Right lung (tissue), 5 donors: ENCODE measurements around the gene ACAP3. TPM values are rescaled to one million over a fixed set of nuclear protein-coding genes. Genes with fewer than 3 reads are reported as not detected.
"Not testable (repeated sequence)": the region's sequence is repeated elsewhere in the genome, so short reads cannot be mapped to it uniquely, and the experiment has no call there.

Source experiments
- DNase-seq, 2 donors: peaks; one replicate each; pipeline ENCODE4 v3.0.0-alpha.2; 2013
- polyA plus RNA-seq, 5 donors: library from polyadenylated mRNA; unstranded; fragments of 120-200 nt; gene quantifications; one replicate each; pipeline versions ENCODE4 v1.2.1 to v1.2.3, GENCODE V29; 2013; ENCODE audit warnings: inconsistent platforms in 1 of 5, low replicate concordance in 1 of 5; ENCODE audit not compliant: insufficient read length in 5 of 5, insufficient read depth in 1 of 5

Gene ACAP3
- polyA plus RNA-seq, 5 donors, result 26.3 to 61.2 (median 38.8) TPM

DNA sequence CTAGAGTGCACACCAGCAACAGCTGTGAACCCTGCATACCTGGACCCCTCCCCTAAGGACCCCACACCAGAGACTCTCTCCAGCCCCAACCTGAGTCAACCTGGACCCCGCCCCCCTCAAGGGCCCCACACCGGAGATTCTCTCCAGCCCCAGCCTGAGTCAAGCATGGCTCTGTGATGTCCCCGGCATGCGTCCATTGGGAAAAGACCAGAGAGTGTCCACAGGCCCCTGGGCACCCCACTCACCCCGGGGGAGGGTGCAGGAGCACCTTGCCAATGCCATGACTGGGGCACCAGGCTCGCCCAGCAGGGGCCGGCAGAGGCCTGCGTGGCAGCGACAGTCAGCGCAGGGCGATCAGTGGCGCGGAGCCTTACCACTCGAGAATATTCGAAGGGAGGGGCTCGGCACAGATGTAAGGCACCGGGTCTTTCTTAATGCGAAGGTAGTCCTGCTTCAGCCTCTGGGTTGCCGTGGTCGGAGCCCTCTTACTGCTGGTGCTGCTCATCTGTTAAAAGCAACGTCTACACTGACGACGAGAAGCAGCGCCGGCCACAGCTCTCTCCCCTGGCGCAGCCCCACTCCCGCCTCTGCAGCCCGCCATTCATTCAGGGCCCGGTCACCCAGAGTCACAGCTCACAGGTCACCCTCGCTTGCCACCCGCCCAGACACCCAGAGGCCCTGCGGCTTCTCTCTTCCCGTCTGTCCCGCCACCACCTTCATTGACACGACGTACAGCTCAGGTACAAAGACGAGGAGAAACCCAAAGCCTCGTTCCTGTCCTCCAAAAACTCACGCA, 40.0 kb downstream of the ACAP3 start:
- no peak for DNase-seq

DNA sequence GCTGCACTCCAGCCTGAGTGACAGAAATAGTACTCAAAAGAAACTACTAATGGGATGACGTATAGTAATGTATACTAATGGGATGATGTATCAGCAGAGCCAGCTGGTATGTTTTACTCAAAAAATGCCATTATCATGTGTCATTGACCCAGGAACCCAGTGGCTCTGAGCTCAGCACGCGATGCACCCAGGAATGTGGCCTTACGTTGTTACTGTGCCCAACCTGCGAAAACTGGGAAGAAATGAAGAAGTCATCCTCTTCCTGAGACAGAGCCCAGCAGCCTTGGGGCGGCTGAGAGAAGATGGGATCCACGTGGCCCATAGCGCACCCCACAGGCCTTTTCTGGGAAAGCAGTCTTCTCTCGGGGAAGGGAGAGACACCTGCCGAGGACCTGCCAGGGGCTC, 42.9 kb downstream of the ACAP3 start:
- no peak for DNase-seq

DNA sequence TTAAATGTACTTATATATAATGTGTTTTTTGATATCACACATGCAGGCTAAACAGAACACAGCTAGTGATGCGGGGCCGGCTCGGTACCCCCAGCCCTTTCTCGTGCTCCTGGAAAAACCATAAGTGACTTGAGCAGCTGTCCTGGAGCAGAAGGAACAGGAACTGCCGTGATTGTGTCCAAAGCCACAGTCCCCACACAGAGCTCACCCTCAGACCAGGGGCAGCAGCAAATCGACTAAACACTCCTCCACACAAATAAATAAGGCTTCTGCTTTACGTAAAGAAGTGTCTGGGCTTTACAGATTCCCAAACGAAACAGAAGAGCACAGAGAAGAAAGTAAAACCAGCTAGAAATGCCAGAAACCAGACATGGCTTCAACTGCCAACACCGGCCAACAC, 43.7 kb downstream of the ACAP3 start:
- no peak for DNase-seq

DNA sequence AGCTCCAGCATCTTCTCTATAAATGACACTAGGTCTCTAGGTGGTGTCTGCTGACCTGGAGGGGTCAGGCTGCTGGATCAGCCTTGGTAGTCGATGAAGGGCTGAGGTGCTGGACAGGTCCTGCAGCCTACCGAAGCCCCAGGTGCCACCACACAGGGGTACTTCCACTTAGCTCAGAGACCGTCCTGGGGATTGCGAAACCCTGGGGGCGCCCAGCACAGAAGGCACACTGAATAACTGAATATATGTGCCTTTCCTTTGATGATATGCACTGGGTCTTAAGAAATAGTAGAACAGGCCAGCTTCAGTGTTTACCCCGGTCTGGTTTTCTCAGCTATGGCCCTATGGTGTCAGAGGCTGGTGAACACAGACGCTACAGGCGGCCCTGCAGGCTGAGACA, 45.0 kb downstream of the ACAP3 start:
- no peak for DNase-seq

DNA sequence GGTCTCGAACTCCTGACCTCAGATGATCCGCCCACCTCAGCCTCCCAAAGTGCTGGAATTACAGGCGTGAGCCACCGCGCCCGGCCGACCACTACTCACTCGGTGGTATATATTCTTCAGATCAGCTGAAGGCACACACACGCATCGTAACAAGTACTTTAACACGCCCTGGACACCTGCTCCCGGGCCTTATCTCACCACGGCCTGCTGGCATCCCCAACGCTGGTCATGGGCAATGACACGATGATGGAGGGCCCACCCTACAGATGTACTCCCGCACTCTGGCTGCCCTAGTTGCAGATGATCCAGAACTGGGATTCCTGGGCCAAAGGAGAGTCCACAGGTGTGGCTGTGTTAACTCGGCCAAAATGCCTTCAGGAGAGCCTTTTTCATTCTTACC, 45.7 kb downstream of the ACAP3 start:
- no peak for DNase-seq

DNA sequence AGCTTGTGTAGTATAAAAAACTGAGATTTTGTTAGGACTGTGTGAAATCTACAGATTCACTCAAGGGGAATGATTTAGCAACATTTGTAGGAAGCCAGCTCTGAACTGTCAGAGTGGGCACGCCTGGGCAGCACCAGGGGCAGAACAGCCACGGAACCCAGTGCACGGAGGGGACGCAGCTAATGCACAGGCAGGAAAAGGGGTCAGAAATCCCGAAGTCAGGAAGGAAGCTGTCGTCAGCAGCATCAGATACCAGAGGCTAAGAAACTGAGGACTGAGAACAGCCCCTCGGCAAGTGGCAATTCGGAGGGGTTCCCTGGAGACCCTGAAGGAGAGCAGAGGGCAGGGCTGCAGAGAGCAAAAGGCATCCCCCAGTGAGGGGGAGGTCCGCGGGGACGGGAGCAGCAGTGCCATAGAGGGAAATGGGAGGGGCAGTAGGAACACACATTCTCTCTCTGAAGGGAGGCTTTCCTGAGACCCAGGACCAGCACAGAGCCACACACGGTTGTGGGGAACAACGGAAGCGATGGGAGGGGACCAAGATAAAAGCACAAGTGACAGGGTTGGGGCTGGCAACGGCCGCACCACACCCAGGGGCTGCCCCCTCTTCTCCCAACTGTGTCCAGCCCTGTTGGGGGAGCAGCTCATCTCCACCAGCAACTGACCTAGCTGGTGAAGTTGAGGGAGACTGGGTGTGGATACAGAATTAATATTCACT, 46.7 kb downstream of the ACAP3 start:
- no peak for DNase-seq

DNA sequence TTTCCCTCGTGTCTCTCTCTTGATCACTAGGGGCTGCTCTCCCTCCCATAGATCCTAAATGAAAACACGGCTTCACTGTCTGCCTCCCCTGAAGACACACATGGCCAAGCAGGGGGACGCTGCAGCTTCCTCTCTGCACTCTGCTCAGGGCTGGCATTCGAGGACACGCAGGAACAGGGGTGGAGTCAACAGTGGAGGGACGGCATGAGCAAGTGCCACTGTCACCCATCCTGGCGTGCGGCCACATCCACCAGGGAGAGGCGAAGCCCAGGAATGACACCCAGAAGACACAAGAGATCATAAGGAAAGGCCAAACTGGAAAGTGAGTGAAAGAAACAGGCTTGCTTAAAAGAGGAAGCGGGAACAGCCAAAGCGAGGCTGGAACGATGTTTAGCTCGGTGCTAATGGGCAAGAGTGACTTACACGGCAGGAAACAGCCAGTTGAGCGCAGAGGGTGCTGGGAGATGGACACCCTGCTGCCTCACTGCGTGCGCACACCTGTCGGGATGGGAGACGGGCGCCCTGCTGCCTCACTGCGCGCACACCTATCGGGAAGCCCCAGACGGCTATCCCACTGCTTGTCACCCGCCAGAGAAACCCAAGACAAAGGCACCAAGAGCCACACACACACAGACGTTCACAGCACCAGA, 47.7 kb downstream of the ACAP3 start:
- no peak for DNase-seq

DNA sequence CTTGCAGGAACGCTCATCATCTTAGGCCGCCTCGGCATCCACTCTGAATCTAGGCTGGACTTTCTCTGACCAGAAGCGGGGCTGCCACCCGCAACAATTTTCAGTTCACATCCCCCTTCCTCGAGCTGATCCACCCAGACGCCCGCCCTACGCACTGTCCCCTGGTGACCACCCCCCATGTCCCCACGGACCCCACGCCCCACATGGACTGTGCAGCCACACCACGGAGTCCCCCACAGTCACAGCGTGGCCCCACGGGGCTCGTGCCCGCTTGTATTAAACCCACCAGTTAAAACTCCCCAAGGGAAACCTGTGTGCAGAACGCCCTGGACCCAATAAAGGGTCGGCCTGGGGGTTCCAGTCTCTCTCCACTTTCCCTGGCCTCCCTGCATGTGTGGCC, 48.2 kb downstream of the ACAP3 start:
- no peak for DNase-seq

DNA sequence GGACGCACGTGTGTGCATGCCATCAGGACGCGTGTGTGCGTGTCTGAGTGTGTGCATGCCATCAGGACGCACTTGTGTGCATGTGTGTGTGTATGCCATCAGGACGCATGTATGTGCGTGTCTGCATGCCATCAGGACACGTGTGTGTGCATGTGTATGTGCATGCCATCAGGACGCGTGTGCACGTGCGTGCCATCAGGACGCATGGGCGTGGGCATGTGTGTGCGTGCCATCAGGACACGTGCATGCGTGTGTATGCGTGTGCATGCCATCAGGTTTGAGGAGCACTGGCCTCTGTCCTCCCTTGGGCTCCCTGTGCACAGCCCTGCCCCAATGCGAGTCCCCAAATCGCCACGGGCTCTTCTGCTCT, 48.6 kb downstream of the ACAP3 start:
- DNase-seq, result no peak

DNA sequence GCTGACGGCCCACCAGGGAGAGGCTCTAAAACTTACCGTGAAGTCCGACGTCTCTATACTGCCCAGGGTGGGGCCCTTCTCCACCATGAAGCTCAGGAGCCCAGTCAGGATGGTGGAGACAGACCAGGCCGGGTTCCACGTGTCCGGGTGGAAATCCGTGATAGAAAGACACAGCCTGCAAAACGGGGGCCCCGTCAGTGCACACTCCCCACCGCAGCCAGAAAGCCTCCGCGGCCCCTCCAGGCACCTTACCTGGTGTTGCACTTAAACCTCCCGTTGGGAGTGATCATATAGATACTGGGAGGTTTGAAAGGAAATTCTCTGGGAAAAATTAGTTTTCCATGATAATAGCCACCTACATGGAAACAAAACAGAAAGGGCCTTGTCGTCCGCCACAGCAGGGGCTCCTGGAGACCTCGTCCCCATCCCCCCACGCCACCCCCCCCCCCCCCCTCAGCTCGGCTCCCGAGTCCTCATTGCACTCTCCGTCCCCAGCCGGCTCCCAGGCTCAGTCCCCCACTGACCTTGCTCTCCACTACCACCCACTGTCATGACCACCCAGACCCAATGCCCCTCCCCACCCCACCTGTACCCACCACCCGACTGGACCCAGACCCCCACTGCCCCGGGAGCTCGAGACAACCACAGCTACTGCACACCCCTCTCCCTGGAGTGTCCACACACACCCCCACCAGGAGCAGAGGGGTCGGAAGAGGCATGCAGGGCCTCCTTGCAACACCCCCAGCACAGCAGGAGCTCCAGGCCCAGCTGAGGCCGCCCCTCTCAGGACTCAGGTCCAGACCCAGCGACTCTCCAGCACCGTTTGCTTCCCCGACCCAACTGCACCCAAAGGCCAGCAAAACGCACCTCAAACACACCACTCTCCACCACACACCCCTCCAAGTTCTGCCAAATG, 50.5 kb downstream of the ACAP3 start:
- DNase-seq, result no peak

DNA sequence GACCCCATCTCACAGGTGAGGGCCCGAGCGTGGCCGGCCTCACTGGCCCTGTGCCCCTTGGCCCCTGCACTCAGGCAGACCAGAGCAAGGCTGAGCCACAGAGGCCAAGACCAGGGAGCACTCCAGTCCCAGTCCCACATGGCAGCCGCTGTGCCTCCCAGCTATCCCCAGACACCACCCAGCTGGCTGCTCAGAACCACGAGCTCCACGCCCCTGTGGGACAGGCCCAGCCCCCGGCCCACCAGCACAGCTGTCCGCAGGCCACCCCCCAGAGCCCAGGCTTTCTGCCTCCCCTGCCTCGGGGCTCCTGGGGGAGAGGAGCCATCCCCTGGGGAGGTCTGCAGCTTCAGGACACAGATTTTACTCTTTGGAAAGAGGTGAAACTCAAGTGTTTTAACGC, 52.1 kb downstream of the ACAP3 start:
- DNase-seq, result no peak

DNA sequence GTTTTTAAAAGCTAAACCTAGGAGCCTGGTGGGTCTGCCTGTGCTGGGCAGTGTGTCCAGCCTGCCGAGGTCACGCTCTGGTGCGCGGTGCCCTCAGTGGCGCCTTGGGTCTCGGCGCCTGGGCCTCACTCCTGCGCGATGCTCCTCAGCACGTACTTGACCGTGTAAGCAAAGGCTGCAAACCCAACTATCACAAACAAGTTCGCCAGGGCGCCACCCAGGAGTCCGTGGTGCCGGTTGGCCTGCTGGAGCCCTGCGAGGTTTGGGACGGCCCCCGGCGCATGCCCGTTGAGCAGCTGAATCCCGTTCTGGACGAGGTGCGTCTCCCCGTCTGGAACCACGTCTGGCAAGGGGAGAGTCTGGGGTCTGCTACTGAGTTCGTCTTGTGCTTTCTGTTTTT, 52.7 kb downstream of the ACAP3 start:
- DNase-seq, result no peak

DNA sequence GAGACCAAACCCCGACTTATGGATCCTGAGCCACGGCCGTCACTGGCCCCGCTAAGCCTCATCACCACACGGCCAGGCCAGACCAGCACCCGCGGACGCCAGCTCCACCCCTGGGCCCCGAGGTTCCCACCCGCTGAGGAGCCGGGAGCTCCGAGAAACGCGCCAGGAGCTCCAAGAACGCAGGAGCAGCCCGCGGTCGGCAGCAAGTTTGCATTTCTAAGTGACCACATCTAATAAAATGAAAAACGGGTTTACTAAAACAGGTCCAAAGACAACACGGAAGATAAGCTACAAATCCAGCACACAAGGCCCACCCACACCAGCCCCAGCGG, 53.1 kb downstream of the ACAP3 start:
- DNase-seq, result no peak

DNA sequence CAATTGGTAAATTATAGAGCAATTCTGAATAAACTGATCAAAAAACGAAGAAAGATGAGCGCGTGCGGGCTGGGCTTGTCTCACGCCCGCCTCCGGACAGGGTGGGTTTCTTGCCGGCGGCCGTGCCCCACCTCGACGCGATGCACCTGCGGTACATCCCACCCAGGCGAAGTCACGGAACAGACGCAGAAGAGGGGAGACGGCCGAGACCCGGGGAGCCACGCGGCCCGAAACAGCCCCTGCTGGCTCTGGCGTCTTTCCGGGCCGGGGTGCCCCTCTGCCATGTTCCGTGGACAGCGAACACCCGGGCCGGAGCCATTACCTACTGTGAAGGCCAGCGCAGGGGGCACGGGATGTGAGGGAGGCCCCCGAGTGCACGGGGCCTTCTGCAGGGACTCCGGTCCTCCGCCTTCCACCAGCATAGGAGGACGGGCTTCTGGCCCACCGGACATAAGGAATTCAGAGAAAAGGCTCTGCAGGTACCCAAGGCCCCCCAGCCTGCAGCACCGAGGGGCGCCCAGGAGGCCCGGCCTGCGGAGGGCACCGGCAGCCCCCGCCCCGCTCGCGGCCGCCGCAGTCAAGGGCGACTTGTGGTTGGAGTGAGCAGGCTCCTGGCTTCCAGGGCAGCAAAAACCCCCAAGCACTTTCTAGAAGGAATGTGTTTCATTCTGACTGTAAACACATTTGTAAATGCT, 53.6 kb downstream of the ACAP3 start:
- DNase-seq, result no peak

DNA sequence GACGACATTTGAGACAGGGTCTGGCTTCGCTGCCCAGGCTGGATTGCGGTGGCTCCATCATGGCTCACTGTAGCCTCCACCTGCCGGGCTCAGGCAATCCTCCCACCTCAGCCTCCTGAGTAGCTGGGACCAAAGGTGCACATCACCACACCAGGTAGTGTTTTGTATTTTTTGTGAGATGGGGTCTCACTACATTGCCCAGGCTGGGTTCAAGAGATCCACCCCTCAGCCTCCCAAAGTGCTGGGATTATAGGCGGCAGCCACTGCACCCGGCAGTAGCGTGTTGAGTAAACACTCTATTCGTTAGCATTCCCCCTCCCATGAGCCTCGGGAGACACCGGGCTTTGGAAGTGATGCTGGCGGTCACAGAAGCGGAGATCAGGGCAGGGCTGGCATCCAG, 54.4 kb downstream of the ACAP3 start:
- no peak for DNase-seq

DNA sequence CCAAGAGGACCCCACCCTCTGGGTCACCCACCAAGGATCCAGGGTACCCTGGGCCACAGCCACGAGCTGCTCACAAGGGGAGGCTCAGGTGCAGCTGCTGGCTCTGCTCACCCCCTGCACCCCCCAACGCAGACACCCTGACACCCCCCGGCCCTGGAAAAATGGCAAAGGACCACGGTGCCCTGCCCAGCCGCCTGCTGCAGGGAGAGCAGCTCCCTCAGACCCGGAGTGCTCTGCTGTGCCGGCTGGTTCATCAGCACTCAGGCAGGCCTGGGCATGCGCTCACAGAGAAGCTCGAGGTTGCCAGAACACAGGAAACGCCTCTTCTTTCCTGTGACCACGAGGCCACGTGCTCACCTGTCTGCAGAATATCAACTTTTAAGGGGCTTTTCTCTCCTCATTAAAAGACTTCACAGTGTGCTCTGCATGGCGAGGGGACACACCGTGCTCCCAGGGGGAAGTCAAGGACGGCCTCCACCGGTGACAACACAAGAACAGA, 56.9 kb downstream of the ACAP3 start:
- DNase-seq, result no peak

DNA sequence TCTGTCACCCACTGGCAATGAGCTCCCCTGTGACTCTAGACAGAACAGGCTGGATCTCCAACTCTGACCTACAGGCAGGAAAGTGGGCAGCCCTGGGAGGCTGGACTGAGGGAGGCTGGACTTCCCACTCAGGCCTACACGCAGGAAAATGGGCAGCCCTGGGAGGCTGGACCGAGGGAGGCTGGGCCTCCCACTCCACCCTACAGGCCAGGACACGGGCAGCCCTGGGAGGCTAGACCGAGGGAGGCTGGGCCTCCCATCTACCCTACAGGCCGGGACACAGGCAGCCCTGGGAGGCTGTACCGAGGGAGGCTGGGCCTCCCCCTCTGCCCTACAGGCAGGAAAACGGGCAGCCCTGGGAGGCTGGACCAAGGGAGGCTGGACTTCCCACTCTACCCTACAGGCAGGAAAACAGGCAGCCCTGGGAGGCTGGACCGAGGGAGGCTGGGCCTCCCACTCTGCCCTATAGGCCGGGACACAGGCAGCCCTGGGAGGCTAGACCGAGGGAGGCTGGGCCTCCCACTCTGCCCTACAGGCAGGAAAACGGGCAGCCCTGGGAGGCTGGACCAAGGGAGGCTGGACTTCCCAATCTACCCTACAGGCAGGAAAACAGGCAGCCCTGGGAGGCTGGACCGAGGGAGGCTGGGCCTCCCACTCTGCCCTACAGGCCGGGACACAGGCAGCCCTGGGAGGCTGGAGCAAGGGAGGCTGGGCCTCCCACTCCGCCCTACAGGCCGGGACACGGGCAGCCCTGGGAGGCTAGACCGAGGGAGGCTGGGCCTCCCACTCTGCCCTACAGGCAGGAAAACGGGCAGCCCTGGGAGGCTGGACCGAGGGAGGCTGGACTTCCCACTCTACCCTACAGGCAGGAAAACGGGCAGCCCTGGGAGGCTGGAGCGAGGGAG, 59.5 kb downstream of the ACAP3 start:
- not testable (repeated sequence) for DNase-seq

DNA sequence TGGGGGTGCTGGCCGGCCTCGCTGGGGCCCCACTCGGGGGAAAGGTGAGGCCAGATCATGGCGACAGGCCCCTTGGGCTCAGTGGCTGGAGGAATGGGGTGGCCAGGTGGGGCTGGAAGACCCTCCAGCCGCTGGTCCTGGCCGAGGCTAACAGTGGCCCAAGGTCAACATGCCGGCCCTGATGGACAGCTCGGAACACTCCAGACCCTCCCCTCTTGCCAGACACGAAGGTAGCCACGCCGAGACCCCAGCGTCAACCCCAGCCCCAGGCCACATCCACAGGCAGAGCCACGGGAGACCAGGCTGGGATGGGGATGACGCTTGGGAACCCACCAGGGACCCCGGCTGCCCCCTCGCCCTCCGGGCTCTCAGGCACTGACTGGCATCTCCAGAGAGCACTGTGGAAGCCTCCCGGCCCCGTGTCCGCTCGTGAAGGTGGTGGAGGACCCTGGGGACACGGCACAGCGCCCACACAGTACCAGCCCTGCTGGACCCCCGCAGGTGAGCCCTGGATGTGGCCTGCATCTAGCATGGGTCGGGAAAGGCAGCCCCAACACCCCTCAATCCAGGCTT, 60.3 kb downstream of the ACAP3 start:
- DNase-seq, result no peak

DNA sequence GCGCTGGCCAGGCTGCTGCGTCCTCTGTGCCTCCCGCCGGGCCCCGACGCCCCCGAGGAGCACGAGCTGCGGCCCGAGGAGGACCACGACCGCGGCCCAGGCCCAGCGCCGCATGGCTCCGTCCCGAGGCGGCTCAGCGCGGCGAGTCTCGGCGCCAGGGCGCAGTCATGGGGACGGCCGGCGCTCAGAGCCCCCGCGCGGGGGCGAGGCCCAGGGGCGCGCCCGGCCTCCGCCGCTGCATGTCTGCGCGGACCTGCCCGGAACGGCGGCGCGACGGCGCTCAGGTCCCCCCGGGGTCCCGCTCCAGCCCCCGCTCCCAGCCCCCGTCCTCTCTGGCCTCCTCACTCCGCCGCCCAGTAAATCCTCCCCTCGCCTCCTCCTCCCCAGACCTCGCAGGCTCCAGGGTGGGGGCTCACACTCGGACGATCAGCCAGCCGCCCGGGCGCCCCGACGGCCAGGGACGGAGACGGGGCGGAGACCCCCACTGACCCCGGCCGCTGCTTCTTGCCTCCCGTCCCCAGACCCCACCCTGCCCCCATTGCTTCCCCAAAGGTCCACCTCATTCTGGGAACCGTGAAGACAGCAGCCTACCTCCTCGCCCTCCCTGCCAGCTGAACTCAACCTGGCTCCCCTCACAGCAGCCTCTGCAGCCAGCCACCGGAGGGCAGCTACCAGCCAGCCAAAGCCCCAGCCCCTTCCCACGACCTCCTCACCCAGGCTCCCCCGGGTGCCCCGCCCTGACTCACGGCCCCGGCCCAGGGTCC, 61.0 kb downstream of the ACAP3 start, which contains the start of gene C1QTNF12:
TSS of gene C1QTNF12 (minus strand) at position 146 of the 764 bp plus-strand sequence. CDS start at position 114, 32 bp downstream.
- no peak for DNase-seq
